CD1c-positive myeloid dendritic cell (primary cell): ENCODE measurements around the gene COX19.
"Not testable (repeated sequence)": the region's sequence is repeated elsewhere in the genome, so short reads cannot be mapped to it uniquely, and the experiment has no call there.

Experiments used
- DNase-seq: peaks from one replicate; pipeline ENCODE4 v3.0.0-alpha.2; 2016; ENCODE audit errors: extremely low spot score

Gene COX19

DNA sequence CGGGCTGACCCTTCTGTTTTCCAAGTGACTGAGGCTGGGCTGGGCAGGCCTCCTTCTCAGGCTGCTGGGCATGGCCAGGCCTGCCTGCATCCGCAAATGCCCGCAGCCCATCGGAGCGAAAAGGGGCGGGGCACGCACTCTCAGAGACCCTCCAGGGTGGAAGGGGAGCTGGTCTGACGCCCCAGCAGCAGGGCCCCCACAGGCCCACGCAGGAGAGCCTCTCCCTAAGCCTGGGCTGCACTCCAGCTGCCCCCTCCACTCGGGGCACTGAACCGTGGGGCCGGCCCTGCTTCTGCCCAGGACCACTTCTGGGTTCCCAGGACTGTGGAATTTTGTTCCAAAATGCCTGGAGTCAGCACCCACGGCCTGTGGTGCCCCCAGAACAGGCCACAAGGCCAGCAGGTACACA lies 30.2 kb downstream of the COX19 start:
- no peak for DNase-seq

DNA sequence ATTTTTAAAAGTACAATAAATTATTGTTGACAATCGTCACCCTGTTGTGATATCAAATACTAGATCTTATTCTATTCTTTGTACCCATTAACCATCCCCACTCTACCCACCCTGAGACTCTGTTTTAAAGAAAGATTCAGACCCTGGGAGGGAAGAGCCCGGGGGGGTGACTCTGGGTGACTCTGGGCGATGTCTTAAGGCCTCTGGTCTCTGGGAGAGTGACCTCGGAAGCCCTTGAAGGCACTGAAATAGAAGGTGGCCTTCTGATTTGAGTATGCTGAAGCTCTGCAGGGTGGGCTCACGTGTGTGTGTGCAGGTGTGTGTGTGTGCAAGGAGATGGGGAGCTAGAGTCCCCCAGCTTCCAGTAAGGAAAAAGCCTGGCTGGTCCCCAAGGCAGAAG lies 30.6 kb downstream of the COX19 start:
- no peak for DNase-seq

DNA sequence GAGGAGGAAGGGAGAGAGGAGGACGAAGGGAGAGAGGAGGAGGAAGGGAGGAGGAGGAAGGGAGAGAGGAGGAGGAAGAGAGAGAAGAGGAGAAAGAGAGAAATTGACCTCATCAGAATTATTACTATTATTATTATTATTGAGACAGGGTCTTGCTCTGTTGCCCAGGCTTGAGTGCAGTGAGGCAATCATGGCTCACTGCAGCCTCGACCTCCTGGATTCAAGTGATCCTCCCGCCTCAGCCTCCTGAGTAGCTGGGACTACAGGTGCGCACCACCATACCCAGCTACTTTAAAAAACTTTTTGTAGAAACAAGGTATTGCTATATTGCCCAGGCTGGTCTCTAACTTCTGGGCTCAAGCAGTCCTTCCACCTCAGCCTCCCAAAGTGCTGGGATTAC lies 31.6 kb downstream of the COX19 start:
- not testable (repeated sequence) for DNase-seq

DNA sequence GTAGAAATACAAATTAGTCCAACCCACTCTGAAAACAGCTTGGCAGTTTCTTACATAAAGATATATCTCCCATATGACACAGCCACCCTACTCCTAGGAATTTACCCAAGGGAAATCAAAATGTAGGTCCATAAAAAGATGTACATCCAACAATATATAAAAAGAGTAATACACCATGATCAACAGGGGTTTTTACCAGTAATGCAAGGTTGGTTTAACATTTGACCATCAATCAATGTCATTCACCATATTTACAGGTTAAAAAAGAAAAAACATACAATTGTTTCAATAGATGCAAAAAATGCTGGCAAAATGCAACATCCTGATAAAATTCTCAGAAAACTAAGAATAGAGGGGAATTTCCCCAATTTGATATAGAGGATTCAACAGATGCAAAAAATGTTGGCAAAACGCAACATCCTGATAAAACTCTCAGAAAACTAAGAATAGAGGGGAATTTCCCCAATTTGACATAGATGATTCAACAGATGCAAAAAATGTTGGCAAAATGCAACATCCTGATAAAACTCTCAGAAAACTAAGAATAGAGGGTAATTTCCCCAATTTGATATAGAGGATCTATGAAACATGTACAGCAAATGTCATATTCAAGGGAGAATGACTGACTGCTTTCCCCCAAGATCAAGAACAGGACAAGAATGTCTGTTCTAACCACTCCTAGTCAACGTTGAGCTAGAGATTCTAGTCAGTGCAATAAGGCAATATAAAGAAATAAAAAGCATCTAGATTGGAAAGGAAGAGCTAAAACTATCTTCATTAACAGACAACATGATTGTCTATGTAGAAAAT lies 34.5 kb downstream of the COX19 start:
- peak; percentile 59 for DNase-seq

DNA sequence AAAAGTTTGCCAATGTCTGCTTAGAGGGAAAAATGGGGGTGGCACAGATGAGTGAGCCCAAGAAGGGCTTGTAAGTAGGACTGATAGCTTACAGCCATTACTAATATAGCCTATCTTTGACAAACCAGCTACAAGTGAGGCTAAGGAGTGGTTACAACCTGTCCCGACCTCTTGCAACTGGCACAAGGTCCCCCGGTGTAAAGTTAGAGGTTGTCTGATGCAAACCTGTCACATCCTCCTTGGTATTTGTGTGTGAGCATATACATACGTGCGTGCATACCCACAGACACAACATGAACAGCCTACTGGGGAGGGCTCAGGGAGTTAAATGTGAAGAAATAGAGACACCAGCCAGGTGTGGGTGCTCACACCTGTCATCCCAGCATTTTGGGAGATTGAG lies 35.5 kb downstream of the COX19 start:
- no peak for DNase-seq

DNA sequence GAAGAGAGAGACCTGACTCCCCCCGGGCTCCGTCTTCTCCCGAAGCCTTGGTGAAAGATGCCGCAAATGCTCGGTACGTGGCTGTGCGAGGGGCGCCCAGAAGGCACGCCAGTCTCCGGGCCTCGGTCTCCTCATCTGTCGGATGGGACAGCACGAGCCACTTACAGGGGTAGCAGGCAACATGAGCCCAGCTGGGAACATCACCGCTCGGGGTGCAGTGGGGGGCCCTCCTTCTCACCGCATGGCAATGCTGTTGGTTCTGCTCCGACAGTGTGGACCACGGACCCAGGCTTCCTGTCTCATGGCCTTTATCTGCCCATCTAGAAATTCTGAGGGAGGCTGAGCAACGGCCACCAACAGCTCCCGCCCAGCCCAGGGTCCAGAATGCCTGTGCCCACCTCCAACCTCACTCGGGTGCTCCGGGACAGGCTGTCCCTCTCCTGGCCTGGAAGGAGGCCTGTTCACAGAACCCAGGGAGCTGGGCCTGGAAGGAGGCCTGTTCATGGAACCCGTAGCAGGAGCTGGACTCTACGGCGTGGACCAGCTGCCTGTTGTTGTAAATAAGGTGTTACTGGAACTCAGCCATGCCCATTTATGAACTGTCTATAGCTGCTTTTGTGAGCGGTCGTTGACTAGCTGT lies 36.7 kb downstream of the COX19 start:
- DNase-seq, result no peak

DNA sequence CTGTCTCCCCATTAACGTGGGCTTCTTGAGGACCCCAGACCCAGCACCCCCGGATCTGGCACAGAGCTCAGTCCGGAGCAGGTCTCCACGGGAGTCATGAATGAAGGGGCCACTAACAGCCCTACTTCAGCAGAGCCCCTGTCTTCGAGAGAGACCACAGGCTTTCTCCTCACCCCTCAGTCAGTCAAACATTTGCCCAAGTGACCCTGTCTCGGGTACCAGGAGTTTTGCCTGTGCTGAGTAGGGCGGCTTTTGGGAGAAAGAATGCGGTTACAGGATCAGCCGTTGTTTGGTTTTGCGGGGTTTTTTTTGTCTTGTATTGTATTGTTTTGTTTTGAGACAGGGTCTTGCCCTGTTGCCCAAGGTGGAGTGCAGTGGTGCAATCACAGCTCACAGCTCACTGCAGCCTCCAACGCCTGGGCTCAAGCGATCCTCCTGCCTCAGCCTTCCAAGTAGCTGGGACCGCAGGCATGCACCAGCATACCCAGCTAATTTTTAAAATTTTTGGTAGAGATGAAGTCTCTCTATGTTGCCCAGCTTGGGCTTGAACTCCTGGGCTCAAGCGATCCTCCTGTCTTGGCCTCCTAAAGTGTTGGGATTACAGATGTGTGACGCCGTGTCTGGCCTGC lies 37.4 kb downstream of the COX19 start:
- DNase-seq, result no peak

DNA sequence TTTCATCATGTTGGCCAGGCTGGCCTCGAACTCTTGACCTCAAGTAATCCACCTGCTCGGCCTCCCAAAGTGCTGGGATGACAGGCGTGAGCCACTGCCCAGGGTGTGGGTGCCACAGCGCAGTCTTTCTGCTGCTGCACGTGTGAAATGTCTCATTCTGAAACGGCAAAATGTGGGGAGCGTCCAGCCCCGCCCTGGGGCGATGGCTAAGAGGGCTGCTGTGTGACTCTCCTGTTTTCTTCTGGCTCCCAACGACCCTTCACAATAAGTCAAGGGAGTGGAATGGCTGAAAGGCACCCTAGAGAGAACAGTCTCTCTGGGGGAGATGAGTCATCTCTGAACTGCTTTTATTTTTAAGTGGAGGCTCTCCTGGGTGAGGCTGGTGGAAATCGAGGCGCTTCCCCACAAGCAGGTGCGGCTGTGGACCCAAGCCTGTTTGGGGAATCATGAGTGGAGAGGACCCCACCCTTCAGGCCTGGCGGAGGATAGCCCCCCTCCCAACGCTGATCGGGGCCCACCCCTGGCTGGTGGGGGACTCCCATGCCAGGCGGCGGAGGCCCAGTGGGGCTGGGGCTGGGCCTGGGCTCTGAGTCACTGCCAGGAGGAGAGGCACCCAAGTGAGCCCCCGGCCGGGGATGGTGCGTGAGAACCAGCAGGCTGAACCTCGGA lies 38.8 kb downstream of the COX19 start:
- no peak for DNase-seq

DNA sequence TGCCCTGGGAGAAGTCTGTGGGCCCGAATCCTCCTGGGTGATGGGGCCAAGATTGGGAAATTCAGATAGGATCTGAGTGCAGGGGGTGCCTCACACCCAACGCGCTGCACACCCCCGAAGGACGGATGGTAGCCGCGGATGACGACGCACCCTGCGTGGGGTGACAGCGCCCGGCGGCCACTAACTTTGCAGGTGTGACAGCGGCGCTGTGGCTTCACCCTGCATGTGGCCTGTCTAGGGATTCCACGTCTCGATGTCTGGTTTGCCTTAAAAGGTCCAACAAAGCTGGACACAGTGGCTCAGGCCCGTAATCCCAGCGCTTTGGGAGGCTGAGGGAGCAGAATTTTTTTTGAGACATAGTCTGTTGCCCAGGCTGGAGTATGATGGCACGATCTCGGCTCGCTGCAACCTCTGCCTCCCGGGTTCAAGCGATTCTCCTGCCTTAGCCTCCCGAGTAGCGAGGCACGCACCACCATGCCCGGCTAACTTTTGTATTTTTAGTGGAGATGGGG lies 39.4 kb downstream of the COX19 start:
- DNase-seq, result no peak

DNA sequence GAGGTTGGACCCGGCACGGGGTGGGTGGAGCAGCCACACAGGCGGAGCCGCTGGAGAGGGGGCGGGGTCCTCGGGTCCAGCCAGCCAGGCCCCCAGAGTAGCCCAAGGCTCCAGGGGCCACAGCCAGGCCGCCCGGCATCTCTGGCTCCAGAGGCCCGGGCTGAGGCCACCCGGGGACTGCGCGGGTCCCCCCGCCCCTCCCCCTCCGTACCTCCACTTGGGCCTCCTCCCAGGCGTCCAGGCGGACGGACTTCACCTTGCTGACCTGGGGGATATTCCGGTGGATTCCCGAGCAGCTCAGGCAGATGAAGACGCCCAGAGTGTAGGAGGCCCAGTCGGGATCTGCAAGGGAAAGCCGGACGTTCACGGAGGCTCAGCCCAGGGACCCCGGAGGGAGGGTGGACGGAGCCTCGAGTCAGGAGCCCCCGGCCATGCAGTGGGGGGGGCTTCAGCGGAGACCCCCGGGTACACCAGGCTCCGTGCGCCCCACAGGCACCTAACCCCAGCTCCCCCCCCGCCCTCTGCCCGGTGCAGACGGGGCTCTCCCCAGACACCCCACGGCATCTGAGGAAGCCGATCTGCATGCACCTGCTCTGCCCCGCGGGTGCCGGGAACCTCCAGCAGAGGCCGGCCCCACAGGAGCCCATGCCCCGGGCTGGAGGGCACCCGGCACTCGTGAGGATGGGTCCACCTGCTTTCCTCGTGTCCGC lies 40.0 kb downstream of the COX19 start:
- DNase-seq, result no peak

DNA sequence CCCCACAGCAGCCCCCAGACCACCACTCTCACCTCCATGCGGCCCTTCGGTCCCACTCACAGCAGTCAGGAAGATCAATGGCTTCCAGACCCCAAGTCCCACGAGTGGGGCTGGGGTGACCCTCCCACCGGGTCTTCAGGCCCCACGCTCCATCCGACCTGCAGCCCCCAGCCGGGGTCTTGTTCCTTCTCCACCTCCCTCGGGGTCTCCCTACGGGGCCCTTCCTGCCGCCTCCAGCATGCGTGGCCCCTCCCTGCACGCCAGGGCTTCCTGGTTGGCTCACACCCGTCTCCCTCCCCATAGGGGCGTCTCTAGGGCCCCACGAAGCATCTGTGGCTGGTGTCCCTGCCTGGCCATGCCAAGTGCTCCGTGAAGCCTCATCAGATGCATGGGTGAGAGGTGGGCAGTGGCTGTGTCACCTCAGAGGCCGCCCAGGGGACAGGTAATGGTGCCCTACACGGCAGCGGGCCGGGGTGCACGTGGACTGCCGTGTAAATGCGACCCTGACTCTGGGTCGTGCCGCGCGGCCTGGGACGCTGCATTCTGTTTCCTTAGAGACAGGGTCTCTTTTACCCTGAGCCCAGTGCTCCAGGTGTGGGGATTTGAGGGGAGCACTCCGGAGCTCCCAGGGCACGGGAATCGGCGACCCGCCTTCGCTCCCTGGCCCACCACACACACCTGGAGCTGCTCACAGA lies 40.7 kb downstream of the COX19 start:
- DNase-seq, result no peak

DNA sequence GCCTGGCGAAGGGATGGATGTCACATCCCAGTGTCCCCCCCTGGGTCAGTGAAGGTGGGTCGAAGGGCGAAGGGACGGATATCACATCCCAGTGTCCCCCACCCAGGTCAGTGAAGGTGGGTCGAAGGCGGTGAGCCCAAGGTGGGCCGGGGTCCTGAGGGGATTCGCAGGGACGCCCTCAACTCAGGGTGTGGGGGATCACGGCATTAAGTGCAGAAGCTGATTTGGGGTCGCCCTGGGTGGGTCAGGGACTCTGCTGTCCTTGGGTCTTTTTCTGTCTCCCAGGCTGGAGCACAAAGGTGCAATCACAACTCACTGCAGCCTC lies 42.7 kb downstream of the COX19 start:
- no peak for DNase-seq

DNA sequence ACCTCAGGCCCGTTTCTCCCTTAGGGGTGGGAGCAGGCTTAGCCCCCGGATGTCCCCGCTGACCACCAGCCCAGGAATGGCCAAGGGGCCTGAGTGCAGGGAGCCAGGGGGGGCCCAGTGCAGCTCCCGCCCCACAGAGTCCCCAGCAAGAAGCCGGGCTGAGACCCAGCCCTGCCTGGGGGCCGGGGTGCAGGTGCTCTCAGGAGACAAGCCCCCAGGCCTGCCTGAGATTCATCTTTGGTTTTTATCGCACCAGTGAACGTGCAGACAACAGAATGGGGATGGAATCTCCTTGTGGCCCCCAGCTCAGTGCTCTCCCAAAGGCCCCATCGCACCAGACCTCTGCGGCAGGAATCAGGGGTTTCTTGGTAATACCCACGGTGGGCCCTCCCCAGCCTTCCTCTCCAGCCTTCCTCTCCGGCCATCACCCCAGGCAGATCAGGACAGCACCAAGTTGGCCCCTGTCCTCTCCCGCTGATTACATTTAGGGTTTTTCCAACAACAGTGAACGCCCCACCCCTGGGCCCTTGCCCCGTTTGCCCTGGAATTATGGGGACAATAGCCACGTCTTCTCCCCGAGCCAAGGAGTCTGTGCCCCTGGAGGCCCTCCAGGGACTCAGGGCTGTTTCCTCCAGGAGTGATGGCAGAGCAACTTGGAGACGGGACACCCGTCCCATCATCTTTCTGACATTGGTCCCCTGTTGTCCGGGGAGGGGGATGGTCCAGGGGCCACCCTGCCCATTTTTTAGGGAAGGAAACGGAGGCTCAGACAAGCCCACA lies 43.3 kb downstream of the COX19 start:
- no peak for DNase-seq

DNA sequence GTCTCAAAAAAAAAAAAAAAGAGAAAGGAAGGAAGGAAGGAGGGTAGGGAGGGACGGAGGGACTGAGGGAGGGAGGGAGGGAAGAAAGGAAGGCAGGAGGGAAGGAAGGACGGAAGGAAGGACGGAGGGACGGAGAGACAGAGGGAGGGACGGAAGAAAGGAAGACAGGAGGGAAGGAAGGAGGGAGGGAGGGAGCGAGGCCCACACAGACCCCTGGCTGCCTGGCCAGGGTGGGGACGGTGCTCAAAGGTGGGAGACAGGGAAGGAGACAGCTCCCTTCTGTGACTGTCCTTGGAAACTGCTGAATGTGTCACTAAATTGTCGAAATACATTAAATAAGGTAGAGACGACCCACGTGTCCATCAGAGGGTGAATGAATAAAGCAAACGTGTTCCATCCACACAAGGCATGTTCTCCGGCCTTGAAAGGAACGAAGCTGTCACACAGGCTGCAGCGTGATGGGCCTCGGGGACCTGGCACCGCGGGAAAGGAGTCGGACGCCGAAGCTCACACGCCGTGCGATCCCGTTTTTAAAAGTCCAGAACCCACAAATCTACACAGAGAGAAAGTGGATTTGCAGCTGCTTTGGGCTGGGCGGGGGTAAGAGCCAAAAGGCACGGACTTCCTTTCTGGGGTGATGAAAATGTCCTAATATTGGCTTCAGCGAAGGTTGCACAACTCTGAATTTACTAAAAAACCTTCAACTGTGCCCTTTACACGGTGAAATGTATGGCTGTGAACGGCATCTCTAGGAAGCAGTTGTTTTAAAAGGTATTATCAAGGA lies 44.2 kb downstream of the COX19 start:
- DNase-seq, result peak; percentile 67

DNA sequence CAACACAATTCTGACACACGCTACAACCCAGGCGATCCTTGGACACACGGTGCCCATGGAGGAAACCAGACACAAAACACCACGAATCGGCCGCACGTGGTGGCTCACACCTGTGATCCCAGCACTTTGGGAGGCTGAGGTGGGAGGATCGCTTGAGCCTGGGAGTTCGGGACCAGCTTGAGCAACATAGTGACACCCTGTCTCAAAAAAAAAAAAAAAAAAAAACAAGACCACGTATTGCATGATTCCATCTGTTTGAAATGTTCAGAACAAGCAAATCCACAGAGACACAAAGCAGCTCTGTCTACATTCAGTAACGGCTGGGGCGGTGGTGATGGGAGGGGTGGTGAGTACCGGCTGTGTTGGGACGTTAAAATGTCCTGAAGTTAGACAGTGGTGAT lies 46.0 kb downstream of the COX19 start:
- DNase-seq, result no peak

DNA sequence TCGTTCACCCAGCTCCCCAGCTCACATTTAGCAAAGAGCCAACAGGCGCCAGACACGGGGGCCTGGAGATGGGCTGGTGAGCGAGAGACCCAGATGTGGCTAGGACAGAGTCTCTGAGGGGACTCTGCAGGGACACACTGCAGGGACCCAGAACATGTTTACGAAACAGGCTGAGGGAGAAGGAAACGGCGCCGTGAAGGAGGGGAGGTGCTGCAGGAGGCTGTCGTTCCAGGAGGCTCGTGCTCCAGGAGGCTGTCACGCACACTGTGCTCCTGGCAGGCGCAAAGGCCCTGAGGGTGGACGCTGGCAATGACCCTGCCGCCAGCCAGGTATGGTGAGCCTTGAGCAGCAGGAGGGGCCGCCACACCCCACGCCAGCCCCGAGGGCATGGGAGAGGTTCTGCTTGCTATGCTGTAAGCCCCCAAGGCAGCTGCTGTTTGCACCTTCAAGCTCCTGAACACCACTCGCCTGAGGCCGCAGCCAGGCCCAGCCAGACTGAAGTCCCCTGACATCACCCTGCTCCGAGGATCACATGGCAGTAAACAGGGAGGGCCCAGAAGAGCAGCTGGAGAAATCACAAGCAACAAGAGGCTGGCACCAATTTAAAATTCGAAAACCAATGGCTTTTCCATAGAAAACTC lies 48.2 kb downstream of the COX19 start:
- DNase-seq, result no peak

DNA sequence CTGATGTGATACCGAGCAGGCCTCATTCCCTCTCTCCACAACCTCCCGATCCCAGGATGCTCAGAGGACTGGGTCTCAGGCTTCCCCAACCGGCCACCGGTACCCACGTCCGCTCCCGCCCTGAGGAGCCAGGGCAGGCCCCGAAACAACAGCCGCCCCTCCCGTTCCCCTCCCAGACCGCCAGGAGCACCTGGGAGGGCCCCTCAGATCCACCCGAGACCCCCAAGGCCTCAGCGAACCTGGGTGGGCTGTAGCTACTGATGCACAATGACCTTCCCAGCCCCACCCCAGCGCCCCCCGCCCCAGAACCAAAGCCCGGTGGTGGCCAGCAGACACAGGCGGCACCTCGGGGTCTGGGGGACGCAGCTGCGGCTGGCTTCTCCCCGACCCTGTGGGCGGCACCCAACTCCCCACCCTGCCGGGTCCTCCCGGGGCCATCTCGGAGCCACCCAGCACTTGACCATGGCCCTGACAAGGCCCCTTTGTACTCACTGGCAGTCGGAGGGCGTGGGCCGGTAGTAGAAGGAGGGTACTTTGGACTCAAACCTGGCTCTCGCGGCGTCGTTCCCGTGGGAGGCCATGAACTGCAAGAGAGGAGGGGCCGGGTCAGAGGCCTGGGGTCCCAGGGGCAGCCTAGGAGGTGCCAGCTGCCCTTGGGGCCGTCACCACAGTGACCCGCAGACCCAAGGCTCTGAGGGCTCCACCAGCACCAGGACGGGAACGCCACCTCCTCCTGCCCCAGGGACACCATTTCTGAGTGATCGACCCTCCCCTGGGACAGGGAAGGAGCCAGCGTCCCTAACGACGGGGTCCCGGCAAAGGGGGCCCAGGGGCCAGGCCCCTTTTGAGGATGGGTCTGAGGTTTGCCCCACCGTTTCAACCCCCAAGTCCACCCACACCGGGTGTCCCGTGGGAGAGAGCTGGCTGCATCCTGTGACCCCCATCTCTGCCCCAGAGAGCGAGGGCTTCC lies 49.0 kb downstream of the COX19 start:
- no peak for DNase-seq

DNA sequence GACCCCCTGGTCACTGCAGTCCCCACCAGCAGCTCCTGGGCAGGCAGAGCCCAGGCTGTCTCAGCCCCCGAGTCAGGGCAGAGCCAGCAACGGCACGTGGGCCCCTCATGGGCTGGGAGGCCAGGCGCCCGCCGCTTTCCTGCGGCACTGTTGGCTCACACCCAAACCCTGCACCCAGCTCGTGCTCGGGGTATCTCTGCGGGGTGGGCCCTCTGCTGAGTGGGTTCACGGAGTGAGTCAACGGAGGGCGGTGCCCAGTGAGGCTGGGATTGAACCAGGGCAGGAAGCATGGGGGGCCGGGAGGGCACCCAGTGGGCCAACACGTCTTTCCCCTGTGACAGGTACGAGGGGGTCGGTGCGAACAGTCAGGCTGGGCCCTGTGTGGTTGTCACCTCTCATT lies 49.7 kb downstream of the COX19 start:
- peak; percentile 57 for DNase-seq
